ENCODE data around the gene SCYGR6.
"Not testable (repeated sequence)": the region's sequence is repeated elsewhere in the genome, so short reads cannot be mapped to it uniquely, and the experiment has no call there.

Gene SCYGR6

DNA sequence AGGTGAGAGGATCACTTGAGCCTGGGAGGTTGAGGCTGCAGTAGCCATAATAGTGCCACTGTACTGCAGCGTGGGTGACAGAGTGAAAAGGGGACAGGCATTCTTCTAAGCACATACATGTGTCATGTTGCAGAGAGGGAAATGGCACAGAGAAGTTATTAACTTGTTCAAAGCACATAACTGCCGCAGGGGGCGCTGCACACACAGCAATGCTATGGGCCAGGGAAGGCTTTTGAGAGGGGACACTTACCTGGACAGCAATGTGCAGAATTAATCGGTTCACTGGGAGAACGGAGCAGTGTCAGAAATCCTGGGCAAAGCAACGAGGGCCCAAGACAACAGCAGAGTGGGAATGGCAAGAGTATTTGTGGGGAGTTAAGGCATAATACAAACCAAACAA is 23.5 kb upstream of the SCYGR6 start (continued):
- TF ChIP-seq ZNF248 (tag by site-specific recombination; IDR thresholded peaks at IDR 0.05) (no peak), ZNF530 (tag by site-specific recombination; IDR thresholded peaks at IDR 0.05; ENCODE audit: low read depth) (no peak), ZNF311 (tag by site-specific recombination; IDR thresholded peaks at IDR 0.05; ENCODE audit: borderline replicate concordance) (no peak), KLF1 (tag by site-specific recombination; IDR thresholded peaks at IDR 0.05) (no peak)

DNA sequence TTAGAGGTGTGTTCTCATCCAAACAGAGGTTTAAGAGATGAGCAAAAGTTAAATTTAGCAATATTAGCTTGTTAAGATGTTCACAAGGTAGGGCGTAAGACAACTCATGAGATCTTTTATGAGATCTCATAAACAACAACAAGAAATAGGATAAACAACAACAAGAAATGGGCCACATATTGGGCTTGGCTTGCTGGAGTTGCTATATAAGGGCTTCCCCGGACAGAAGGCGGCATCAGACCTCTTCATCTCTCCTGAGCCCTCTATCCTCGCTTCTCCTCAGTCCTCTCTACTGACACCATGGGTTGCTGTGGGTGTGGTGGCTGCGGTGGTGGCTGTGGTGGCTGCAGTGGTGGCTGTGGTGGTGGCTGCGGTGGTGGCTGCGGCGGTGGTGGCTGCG is 21.0 kb upstream of the SCYGR6 start, which contains the start of gene SCYGR8:
Gene SCYGR8, plus strand, starts transcription at position 301 of the 400 bp plus-strand sequence. Its CDS starts 0 bp downstream, at position 301.
- H3K9me3 ChIP-seq (ENCODE audit: control insufficient read depth, insufficient read depth, low read depth, low read length), result no peaks in the 10 kb centered on the region
- no peak within 1 kb of the TSS for H3K4me3 ChIP-seq (ENCODE audit: low read depth, low read length)
- no peaks in the 10 kb centered on the region for H3K36me3 ChIP-seq (ENCODE audit: control insufficient read depth in 2 of 2, insufficient read depth in 1 of 2, low read length in 2 of 2)
- H3K4me1 ChIP-seq (ENCODE audit: control insufficient read depth, insufficient read depth, low read length), result no peaks in the 10 kb centered on the region
- CTCF ChIA-PET, result interaction anchor here (0.8 kb wide), 1 partner anchor 20 kb away, joined by 3 read pairs; no protein-coding TSS in a partner anchor
- POLR2A ChIA-PET, result no interaction called here
- H3K27ac ChIP-seq (ENCODE audit: extremely low read depth, low read depth, low read length), result no peak within 1 kb of the TSS
- TF ChIP-seq ZNF701 (tag by site-specific recombination; IDR thresholded peaks at IDR 0.05) (no peak), ZNF10 (tag by site-specific recombination; IDR thresholded peaks at IDR 0.05) (no peak), SP3 (tag by site-specific recombination; IDR thresholded peaks at IDR 0.05) (no peak), FEZF1 (tag by site-specific recombination; IDR thresholded peaks at IDR 0.05) (no peak), ZNF514 (tag by site-specific recombination; IDR thresholded peaks at IDR 0.05) (no peak), ZBTB7A (tag by site-specific recombination; IDR thresholded peaks at IDR 0.05; ENCODE audit: low read depth) (no peak), GFI1B (tag by site-specific recombination; IDR thresholded peaks at IDR 0.05) (no peak), ZNF629 (tag by site-specific recombination; IDR thresholded peaks at IDR 0.05) (no peak), ZBTB1 (tag by site-specific recombination; IDR thresholded peaks at IDR 0.05) (no peak), TRIM28 (IDR thresholded peaks at IDR 0.05; ENCODE audit: borderline replicate concordance, low read length) (no peak), ZNF366 (tag by site-specific recombination; conservative IDR thresholded peaks at IDR 0.05) (no peak), SCRT1 (tag by site-specific recombination; IDR thresholded peaks at IDR 0.05; ENCODE audit: borderline replicate concordance) (no peak), ZNF791 (tag by site-specific recombination; IDR thresholded peaks at IDR 0.05) (no peak)
- TF ChIP-seq, protein P1, sequence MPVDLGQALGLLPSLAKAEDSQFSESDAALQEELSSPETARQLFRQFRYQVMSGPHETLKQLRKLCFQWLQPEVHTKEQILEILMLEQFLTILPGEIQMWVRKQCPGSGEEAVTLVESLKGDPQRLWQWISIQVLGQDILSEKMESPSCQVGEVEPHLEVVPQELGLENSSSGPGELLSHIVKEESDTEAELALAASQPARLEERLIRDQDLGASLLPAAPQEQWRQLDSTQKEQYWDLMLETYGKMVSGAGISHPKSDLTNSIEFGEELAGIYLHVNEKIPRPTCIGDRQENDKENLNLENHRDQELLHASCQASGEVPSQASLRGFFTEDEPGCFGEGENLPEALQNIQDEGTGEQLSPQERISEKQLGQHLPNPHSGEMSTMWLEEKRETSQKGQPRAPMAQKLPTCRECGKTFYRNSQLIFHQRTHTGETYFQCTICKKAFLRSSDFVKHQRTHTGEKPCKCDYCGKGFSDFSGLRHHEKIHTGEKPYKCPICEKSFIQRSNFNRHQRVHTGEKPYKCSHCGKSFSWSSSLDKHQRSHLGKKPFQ (tag by site-specific recombination; IDR thresholded peaks at IDR 0.05), result no peak
- TF ChIP-seq, protein P2, sequence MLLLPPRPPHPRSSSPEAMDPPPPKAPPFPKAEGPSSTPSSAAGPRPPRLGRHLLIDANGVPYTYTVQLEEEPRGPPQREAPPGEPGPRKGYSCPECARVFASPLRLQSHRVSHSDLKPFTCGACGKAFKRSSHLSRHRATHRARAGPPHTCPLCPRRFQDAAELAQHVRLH (tag by site-specific recombination; IDR thresholded peaks at IDR 0.05), result no peak

DNA sequence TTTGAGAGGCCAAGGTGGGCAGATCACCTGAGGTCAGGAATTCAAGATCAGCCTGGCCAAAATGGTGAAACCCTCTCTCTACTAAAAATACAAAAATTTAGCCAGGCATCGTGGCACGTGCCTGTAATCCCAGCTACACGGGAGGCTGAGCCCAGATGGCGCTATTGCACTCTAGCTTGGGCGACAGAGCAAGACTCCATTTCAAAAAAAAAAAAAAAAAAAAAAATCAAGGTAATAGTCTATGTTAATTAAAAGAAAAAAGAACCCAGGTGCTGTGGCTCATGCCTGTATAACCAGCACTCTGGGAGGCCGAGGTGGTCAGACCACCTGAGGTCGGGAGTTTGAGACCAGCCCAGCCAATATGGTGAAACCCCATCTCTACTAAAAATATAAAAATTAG is 16.1 kb upstream of the SCYGR6 start:
- not testable (repeated sequence) for H3K27ac ChIP-seq (ENCODE audit: extremely low read depth, low read depth, low read length); H3K36me3 ChIP-seq (ENCODE audit: control insufficient read depth in 2 of 2, insufficient read depth in 1 of 2, low read length in 2 of 2); H3K4me3 ChIP-seq (ENCODE audit: low read depth, low read length); H3K9me3 ChIP-seq (ENCODE audit: control insufficient read depth, insufficient read depth, low read depth, low read length); H3K4me1 ChIP-seq (ENCODE audit: control insufficient read depth, insufficient read depth, low read length)
- ChIA-PET POLR2A (interaction anchor here (0.6 kb wide), 2 partner anchors 13 to 88 kb away, joined by 3 to 4 read pairs; no protein-coding TSS in a partner anchor), CTCF (interaction anchor here (0.6 to 0.7 kb wide), 5 partner anchors 9 to 721 kb away, joined by 3 to 7 read pairs (median 4); no protein-coding TSS in a partner anchor)

DNA sequence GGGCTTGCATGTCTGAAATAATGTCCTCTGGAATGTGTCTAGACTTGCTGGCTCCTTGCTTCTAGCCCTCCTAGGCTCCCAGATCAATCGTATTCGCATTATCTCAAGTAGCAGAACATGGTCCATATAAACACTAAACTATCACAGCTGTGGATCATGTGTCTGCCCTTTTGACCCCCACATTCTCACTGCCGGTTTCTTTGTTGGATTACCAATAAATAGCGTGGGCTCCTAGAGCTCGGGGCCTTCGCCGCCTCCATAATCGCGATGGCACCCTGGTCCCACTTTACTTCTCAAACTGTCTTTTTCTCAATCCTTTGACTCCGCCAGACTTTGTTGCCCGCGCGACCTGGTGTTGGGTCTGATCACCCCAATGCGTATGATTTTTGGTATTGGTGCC is 14.8 kb upstream of the SCYGR6 start:
- H3K27ac ChIP-seq (ENCODE audit: extremely low read depth, low read depth, low read length), result no peak overlapping the region
- H3K36me3 ChIP-seq (ENCODE audit: control insufficient read depth in 2 of 2, insufficient read depth in 1 of 2, low read length in 2 of 2), result no peaks in the 10 kb centered on the region
- ChIA-PET CTCF (interaction anchor here (0.6 to 1.1 kb wide), 3 partner anchors 10 to 271 kb away, joined by 3 read pairs; no protein-coding TSS in a partner anchor), POLR2A (no interaction called here)
- H3K4me1 ChIP-seq (ENCODE audit: control insufficient read depth, insufficient read depth, low read length), result no peaks in the 10 kb centered on the region
- no peak for TF ChIP-seq HOXD13 (CRISPR knock-in tag; IDR thresholded peaks at IDR 0.05; ENCODE audit: borderline replicate concordance)
- no peak for TF ChIP-seq SALL2 (tag by site-specific recombination; IDR thresholded peaks at IDR 0.05; ENCODE audit: borderline replicate concordance)
- no peak for TF ChIP-seq ZNF311 (tag by site-specific recombination; IDR thresholded peaks at IDR 0.05; ENCODE audit: borderline replicate concordance)
- no peak for TF ChIP-seq ZNF391 (tag by site-specific recombination; IDR thresholded peaks at IDR 0.05; ENCODE audit: borderline replicate concordance, low read depth)
- TF ChIP-seq ZNF654 (tag by site-specific recombination; IDR thresholded peaks at IDR 0.05; ENCODE audit: low read depth), result no peak
- no peak for TF ChIP-seq ZNF19 (tag by site-specific recombination; IDR thresholded peaks at IDR 0.05; ENCODE audit: low read depth)
- no peaks in the 10 kb centered on the region for H3K9me3 ChIP-seq (ENCODE audit: control insufficient read depth, insufficient read depth, low read depth, low read length)
- no peak overlapping the region for H3K4me3 ChIP-seq (ENCODE audit: low read depth, low read length)
